NK-92 (cell line): Measurements from ENCODE around the gene FHDC1.

Experiments
- DNase-seq: peaks from one replicate; lab custom pipeline; 2025; ENCODE audit not compliant: unreplicated experiment; lab: John Stamatoyannopoulos, UW

The FHDC1 gene

GRCh38 chr4:152957437-152958171 is 21.5 kb downstream of the FHDC1 start:
- no peak for DNase-seq

GRCh38 chr4:152959080-152959479 is 23.0 kb downstream of the FHDC1 start:
- DNase-seq: no peak

GRCh38 chr4:152960082-152960481 is 24.0 kb downstream of the FHDC1 start:
- no peak for DNase-seq

GRCh38 chr4:152961014-152961772 is 25.1 kb downstream of the FHDC1 start:
- no peak for DNase-seq

GRCh38 chr4:152961773-152962115 is 25.6 kb downstream of the FHDC1 start:
- DNase-seq: no peak

- DNase-seq: no peak
Observed at GRCh38 chr4:152962150-152962549, 26.0 kb downstream of the FHDC1 start.

- no peak for DNase-seq
Observed at GRCh38 chr4:152964335-152964734, 28.2 kb downstream of the FHDC1 start.

GRCh38 chr4:152965611-152966010 is 29.5 kb downstream of the FHDC1 start:
- no peak for DNase-seq

GRCh38 chr4:152967907-152968306 is 31.8 kb downstream of the FHDC1 start:
- no peak for DNase-seq

GRCh38 chr4:152968806-152969394 is 32.8 kb downstream of the FHDC1 start:
- no peak for DNase-seq

GRCh38 chr4:152970102-152970820 is 34.1 kb downstream of the FHDC1 start:
- no peak for DNase-seq

- no peak for DNase-seq
Observed at GRCh38 chr4:152971053-152971452, 34.9 kb downstream of the FHDC1 start.

- DNase-seq: no peak
Observed at GRCh38 chr4:152972821-152973628, 36.9 kb downstream of the FHDC1 start.

- DNase-seq: no peak
Observed at GRCh38 chr4:152973629-152974467, 37.7 kb downstream of the FHDC1 start.

- no peak for DNase-seq
Observed at GRCh38 chr4:152974468-152975379, 38.6 kb downstream of the FHDC1 start.

GRCh38 chr4:152975380-152976211 is 39.5 kb downstream of the FHDC1 start:
- no peak for DNase-seq

- DNase-seq: no peak
Observed at GRCh38 chr4:152976212-152976761, 40.2 kb downstream of the FHDC1 start.
